Omental fat pad (tissue), 4 donors: ENCODE measurements around the gene ACIN1. TPM values are rescaled to one million over a fixed set of nuclear protein-coding genes. Genes with fewer than 3 reads are reported as not detected.
"Not testable (repeated sequence)": the region's sequence is repeated elsewhere in the genome, so short reads cannot be mapped to it uniquely, and the experiment has no call there.

Experiments
- ATAC-seq: fragments of 150-250 bp; one replicate; pipeline ENCODE4 v1.9.1; 2016; ENCODE audit warnings: mild to moderate bottlenecking, moderate library complexity; ENCODE audit not compliant: low FRiP score
- DNase-seq: peaks from one replicate; pipeline ENCODE4 v3.0.0-alpha.2; 2019; ENCODE audit warnings: low spot score
- total RNA-seq, 4 donors: library from RNA; depleted of rRNA; stranded (reverse); fragments of >200 nt; gene quantifications; one replicate each; pipeline ENCODE4 v1.1.0, GENCODE V29; 2016
- TF ChIP-seq, protein P1 (sequence below), 3 donors: fragments of 450-650 bp; IDR thresholded peaks; one replicate each; pipeline ENCODE4 v1.5.1; 2016 to 2017; ENCODE audit warnings: antibody characterized with exemption in 3 of 3, mild to moderate bottlenecking in 3 of 3, moderate library complexity in 2 of 3

The ACIN1 gene
- total RNA-seq, 4 donors from 2014 or later = 85.6 to 143 (median 120) TPM

DNA sequence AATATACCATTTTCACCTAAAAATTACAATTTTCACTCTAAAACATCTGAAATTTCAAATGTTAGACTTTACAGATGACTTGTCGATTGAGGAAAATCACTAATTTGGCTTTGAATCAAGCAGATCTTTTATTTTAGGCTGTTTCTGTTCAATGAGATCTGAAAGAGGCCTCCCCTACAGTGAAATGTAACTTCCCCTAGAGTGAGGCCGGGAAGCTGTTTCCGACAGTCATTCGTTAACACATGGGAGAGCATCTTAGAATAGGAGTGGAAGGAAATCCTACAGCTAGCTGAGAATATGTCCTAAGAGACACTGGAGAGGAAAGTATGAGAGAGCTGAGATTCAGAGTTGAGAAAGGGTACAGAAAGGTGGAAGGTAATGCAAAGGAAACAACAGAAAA is 79.3 kb downstream of the ACIN1 start:
- ATAC-seq (no peak), DNase-seq (no peak)
- TF ChIP-seq, protein P1, sequence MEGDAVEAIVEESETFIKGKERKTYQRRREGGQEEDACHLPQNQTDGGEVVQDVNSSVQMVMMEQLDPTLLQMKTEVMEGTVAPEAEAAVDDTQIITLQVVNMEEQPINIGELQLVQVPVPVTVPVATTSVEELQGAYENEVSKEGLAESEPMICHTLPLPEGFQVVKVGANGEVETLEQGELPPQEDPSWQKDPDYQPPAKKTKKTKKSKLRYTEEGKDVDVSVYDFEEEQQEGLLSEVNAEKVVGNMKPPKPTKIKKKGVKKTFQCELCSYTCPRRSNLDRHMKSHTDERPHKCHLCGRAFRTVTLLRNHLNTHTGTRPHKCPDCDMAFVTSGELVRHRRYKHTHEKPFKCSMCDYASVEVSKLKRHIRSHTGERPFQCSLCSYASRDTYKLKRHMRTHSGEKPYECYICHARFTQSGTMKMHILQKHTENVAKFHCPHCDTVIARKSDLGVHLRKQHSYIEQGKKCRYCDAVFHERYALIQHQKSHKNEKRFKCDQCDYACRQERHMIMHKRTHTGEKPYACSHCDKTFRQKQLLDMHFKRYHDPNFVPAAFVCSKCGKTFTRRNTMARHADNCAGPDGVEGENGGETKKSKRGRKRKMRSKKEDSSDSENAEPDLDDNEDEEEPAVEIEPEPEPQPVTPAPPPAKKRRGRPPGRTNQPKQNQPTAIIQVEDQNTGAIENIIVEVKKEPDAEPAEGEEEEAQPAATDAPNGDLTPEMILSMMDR (IDR thresholded peaks at IDR 0.05) = no peak

- ATAC-seq, DNase-seq: not testable (repeated sequence)
These were observed 81.2 kb downstream of the ACIN1 start for GRCh38 chr14:23013749-23014054.

DNA sequence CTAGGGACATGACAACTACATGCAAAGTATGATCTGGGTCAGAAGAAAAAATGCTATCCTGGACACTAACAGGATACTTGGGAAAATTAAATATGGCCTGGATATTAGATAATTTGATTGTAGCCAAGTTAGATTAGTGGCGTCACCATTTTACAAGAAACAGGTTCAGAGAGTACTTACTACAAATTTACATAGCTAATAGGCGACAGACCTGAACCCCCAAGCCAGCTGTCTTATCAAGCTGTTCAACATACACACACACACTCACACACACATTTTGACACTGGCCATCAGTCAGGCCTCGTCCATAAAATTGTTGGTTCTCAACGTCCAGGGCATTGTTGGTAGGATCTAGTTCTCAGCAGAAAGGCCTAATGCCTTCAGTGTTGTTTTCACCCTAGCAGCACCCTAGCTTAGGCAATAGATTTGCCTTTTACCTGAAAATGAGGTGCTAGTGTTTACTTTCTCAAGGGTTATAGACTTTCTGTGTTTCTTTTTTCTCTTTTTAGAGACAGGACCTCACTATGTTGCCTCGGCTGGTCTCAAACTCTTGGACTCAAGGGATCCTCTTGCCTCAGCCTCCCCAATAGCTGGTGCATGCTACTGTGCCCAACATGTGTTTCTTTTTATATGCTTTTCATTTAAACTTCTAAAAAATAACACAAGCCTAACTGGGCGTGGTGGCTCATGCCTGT is 81.7 kb downstream of the ACIN1 start:
- DNase-seq = no peak
- ATAC-seq = no peak
- TF ChIP-seq, protein P1 (IDR thresholded peaks at IDR 0.05) = no peak

GRCh38 chr14:23009939-23010726 is 84.8 kb downstream of the ACIN1 start, which contains the start of gene C14orf93:
TSS of gene C14orf93 (minus strand) at chr14:23010143. CDS start at chr14:22999023, 11,120 bp downstream.
- TF ChIP-seq, protein P1 (IDR thresholded peaks at IDR 0.05) = no peak
- DNase-seq (no peak), ATAC-seq (no peak)

DNA sequence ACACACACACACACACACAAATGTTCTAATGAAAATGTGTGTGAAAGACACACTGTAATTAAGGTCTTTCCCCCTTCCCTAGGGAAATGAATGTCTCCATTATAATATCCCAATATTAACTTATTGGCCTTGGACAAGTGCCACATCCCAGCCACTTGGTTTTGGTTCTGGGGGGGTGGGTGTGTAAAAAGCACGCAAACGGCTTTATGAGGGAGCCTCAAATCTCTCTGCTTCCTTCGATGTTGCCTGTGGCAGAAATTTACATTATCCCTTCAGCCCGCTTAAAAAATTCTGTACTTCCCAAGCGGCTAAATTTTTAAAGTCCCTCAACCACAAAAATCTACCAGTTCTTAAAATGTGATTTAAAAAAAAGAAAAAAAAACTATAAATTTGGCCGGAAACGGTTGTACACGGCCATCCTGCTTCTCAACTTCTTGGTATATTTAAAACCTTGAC is 85.4 kb downstream of the ACIN1 start:
- DNase-seq (no peak), ATAC-seq (no peak)
- TF ChIP-seq, protein P1 (IDR thresholded peaks at IDR 0.05) = no peak

DNA sequence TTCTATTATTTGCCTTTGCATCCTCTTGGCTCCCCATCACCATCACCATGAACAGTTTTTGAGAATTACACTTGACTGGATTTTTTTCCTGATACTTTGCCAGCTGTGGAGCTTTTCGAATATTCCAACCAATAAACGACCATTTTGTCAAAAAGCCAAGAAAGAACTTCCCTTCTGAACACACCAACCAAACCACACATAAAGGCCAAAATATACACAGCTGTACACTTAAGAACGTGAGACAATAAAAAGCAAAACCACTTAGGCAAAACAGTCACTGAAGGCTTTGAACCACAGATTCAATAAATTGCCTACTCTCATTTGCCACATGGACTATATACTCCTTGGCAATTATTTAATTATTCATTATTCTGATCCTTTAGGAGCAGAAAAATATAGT is 86.1 kb downstream of the ACIN1 start:
- TF ChIP-seq, protein P1 (IDR thresholded peaks at IDR 0.05) = no peak
- no peak for DNase-seq
- ATAC-seq = no peak

Other genes starting within 250 kb of the ACIN1 start
- 100 to 1,000 TPM in 2 of 4 donors, 10 to 100 TPM in 2; 73.5 to 125 (median 96.6) TPM for gene LRP10, start 223.4 kb downstream of the ACIN1 start, total RNA-seq
- 1 to 10 TPM in 2 of 4 donors, under 1 TPM in 2; 0.24 to 3.3 (median 1.0) TPM for gene REM2, start 211.9 kb downstream of the ACIN1 start, total RNA-seq
- 100 to 1,000 TPM in 2 of 4 donors, 10 to 100 TPM in 2; 48.7 to 127 (median 85.9) TPM for gene RBM23, start 176.0 kb downstream of the ACIN1 start, total RNA-seq
- 10 to 100 TPM; 38.8 to 54.9 (median 49.6) TPM for gene PRMT5, start 165.8 kb downstream of the ACIN1 start, total RNA-seq
- gene HAUS4, start 138.0 kb downstream of the ACIN1 start, total RNA-seq = 10 to 100 TPM; 27.0 to 84.8 (median 32.0) TPM
- 10 to 100 TPM in 2 of 4 donors, 1 to 10 TPM in 2; 4.0 to 13.4 (median 9.9) TPM for gene AJUBA, start 112.6 kb downstream of the ACIN1 start, total RNA-seq
- 10 to 100 TPM in 1 of 4 donors, 1 to 10 TPM in 3; 6.0 to 12.2 (median 8.4) TPM for gene C14orf93, start 85.0 kb downstream of the ACIN1 start, total RNA-seq
- gene PSMB5, start 60.2 kb downstream of the ACIN1 start, total RNA-seq = 100 to 1,000 TPM; 126 to 150 (median 129) TPM
- gene PSMB11, start 52.9 kb downstream of the ACIN1 start, total RNA-seq = not detected
- gene CDH24, start 37.6 kb downstream of the ACIN1 start, total RNA-seq = 1 to 10 TPM; 1.6 to 4.9 (median 1.8) TPM
- 10 to 100 TPM; 39.2 to 46.7 (median 43.6) TPM for gene C14orf119, start 369 bp upstream of the ACIN1 start, total RNA-seq
- gene CIROP, start 9.9 kb upstream of the ACIN1 start, total RNA-seq = under 1 TPM in 1 of 4 donors, not detected in 3; 0.25 TPM
- gene CEBPE, start 24.1 kb upstream of the ACIN1 start, total RNA-seq = 1 to 10 TPM in 1 of 4 donors, under 1 TPM in 2, not detected in 1; 0.36 to 2.7 (median 0.37) TPM
- 100 to 1,000 TPM in 1 of 4 donors, 10 to 100 TPM in 3; 40.2 to 106 (median 92.1) TPM for gene SLC7A8, start 88.5 kb upstream of the ACIN1 start, total RNA-seq
- gene RNF212B, start 142.8 kb upstream of the ACIN1 start, total RNA-seq = not detected
- gene HOMEZ, start 191.0 kb upstream of the ACIN1 start, total RNA-seq = 10 to 100 TPM in 2 of 4 donors, 1 to 10 TPM in 2; 3.5 to 13.6 (median 10.6) TPM
- gene PPP1R3E, start 207.7 kb upstream of the ACIN1 start, total RNA-seq = 10 to 100 TPM in 1 of 4 donors, 1 to 10 TPM in 3; 5.9 to 12.9 (median 6.9) TPM
- 10 to 100 TPM; 37.2 to 62.7 (median 51.8) TPM for gene BCL2L2, start 211.7 kb upstream of the ACIN1 start, total RNA-seq
- 10 to 100 TPM; 58.2 to 78.4 (median 59.2) TPM for gene PABPN1, start 226.3 kb upstream of the ACIN1 start, total RNA-seq